ENCODE data around the gene NHP2.

NHP2 gene

DNA sequence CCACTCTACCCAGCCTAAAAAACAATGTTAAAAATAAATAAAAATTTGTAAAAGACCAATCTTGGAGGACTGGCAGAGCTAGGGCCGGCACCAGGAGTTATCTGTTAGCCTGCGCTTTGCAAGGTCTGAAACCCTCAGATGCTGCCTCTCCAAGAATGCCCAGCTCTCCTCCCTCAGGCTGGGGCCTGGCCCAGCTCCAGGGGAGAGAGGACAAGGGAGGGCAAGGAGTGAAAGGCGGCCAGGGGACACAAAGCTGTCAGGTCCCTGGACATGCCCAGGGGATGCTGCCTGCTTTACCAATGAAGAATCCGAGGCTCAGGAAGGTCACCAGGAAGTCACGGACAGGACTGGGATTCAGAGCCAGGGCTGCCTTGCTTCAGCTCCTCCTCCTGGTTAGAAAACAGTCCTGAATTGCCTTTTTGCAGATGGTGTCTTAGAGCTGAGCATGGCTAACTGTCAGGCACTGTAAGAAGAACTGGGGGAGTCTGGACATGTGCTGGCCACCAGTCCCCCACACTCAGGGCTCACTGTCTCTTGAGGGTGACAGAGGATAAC lies 45.9 kb downstream of the NHP2 start:
- TF ChIP-seq, protein P1, sequence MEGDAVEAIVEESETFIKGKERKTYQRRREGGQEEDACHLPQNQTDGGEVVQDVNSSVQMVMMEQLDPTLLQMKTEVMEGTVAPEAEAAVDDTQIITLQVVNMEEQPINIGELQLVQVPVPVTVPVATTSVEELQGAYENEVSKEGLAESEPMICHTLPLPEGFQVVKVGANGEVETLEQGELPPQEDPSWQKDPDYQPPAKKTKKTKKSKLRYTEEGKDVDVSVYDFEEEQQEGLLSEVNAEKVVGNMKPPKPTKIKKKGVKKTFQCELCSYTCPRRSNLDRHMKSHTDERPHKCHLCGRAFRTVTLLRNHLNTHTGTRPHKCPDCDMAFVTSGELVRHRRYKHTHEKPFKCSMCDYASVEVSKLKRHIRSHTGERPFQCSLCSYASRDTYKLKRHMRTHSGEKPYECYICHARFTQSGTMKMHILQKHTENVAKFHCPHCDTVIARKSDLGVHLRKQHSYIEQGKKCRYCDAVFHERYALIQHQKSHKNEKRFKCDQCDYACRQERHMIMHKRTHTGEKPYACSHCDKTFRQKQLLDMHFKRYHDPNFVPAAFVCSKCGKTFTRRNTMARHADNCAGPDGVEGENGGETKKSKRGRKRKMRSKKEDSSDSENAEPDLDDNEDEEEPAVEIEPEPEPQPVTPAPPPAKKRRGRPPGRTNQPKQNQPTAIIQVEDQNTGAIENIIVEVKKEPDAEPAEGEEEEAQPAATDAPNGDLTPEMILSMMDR (IDR thresholded peaks at IDR 0.05; ENCODE audit: low read depth, low read length, missing control alignments) = no peak
- DNase-seq = no peak
- in situ Hi-C loops (cut with HindIII; ENCODE audit: low pct_ligation_motif_present, low sequenced_read_pairs) = no loop called here
- Histone ChIP-seq H3K36me3 (replicated peaks) (no peaks in the 10 kb centered on the region), H3K27ac (no peak overlapping the region), H3K27me3 (replicated peaks) (no peaks in the 10 kb centered on the region), H3K4me3 (ENCODE audit: low read depth, low read length) (no peak overlapping the region)

DNA sequence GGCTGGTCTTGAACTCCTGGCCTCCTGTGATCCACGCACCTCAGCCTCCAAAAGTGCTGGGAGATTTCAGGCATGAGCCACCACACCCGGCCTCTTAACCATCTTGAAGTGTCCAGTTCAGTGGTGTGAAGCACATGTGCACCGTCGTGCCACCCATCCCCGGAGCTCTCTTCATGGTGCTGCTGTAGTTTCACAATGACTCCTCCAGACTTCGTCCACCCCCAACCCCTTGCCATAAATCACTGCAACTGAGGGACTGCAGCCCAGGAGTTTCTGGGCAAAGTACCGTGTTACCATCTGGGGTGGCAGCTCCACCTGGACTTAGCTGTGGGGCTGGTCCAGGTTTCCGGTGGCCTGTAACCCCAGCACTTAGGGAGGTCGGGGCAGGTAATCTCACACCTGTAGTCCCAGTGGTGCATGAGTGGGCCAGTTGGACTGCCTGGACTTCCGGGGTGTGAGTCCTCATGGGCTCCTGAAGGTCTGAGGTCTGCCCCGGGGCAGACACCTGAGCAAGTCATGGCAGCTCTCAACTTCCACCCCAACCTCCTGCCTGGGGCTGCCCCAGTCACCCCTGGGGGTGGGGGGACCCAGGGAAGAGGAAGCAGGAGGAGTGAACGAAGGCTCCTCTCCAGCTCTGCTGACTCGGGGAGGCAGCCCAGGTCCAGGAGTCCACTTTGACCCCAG lies 47.0 kb downstream of the NHP2 start:
- Histone ChIP-seq H3K27me3 (replicated peaks) (no peaks in the 10 kb centered on the region), H3K4me3 (ENCODE audit: low read depth, low read length) (no peak overlapping the region), H3K27ac (no peak overlapping the region), H3K36me3 (replicated peaks) (no peaks in the 10 kb centered on the region)
- DNase-seq = no peak
- TF ChIP-seq, protein P1 (IDR thresholded peaks at IDR 0.05; ENCODE audit: low read depth, low read length, missing control alignments) = no peak
- in situ Hi-C loops (cut with HindIII; ENCODE audit: low pct_ligation_motif_present, low sequenced_read_pairs) = no loop called here

- TF ChIP-seq, protein P1 (IDR thresholded peaks at IDR 0.05; ENCODE audit: low read depth, low read length, missing control alignments) = no peak
- in situ Hi-C loops (cut with HindIII; ENCODE audit: low pct_ligation_motif_present, low sequenced_read_pairs) = no loop called here
- Histone ChIP-seq H3K36me3 (replicated peaks) (no peaks in the 10 kb centered on the region), H3K27ac (no peak overlapping the region), H3K27me3 (replicated peaks) (no peaks in the 10 kb centered on the region), H3K4me3 (ENCODE audit: low read depth, low read length) (no peak overlapping the region)
- no peak for DNase-seq
These were observed 47.6 kb downstream of the NHP2 start for GRCh38 chr5:178106086-178106485.

DNA sequence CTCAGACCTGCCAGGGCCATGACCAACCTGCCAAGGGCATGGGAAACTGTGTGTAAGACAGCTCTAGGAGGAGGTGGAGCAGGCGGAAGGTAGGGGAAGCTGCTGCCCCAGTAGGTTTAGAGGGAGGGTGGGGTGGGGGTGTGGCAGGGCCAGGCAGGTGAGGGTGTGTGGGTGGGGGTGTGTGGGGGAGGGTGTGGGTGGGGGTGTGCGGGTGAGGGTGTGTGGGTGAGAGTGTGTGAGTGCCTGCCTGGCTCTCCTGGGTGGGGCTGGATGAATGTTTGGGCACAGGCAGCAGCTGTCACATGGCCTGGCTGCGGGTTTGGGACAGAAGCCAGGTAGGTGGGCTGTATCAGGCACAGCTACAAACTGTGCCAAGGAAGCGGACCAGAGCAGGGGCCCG lies 49.2 kb downstream of the NHP2 start:
- Histone ChIP-seq H3K27ac (no peak overlapping the region), H3K36me3 (replicated peaks) (no peaks in the 10 kb centered on the region), H3K27me3 (replicated peaks) (no peaks in the 10 kb centered on the region), H3K4me3 (ENCODE audit: low read depth, low read length) (no peak overlapping the region)
- in situ Hi-C loops (cut with HindIII; ENCODE audit: low pct_ligation_motif_present, low sequenced_read_pairs) = no loop called here
- TF ChIP-seq, protein P1 (IDR thresholded peaks at IDR 0.05; ENCODE audit: low read depth, low read length, missing control alignments) = no peak
- DNase-seq = no peak

DNA sequence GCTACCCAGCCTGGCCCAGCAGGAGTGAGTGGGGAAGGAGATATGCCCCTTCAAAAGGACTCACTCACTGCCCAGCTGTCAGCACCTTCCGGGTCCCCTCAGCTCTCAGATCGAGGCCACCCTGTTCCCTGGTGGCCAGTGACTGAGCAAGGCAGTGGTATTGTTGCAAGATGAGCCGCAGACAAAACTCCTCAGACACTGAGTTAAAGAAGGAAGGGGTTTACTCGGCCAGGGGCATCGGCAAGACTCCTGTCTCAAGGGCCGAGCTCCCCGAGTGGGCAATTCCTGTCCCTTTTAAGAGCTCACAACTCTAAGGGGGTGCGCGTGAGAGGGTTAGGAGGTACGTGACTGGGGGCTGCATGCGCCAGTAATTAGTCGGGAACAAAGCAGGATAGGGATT lies 50.1 kb downstream of the NHP2 start:
- in situ Hi-C loops (cut with HindIII; ENCODE audit: low pct_ligation_motif_present, low sequenced_read_pairs) = no loop called here
- TF ChIP-seq, protein P1 (IDR thresholded peaks at IDR 0.05; ENCODE audit: low read depth, low read length, missing control alignments) = no peak
- H3K27ac ChIP-seq = no peak overlapping the region
- no peak for DNase-seq
- H3K4me3 ChIP-seq (ENCODE audit: low read depth, low read length) = no peak overlapping the region
- H3K27me3 ChIP-seq (replicated peaks) = no peaks in the 10 kb centered on the region
- H3K36me3 ChIP-seq (replicated peaks) = no peaks in the 10 kb centered on the region

Measured in brain microvascular endothelial cell (primary cell).